ENCODE results near the gene HRK. TPM values are rescaled to one million over a fixed set of nuclear protein-coding genes. Genes with fewer than 3 reads are reported as not detected.

HRK gene
- polyA plus RNA-seq, 3 donors = 0.15 TPM; not detected in 2

DNA sequence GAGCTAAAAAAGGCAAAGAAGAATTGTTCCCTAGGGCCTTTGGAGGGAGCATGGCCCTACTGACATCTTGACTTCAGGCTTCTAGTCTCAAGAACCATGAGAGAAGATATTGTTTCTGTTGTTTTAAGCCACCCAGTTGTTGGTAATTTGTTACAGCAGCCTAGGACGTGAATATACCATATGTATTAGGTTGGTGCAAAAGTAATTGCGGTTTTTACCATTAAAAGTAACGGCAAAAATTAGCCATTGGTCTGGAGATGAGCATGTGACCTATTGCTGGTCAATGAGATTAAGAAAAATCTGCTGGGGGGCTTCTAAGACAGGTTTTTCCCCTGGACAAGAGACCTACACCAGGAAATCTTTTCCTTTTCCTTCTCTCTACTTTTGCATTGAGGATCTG, 9.8 kb upstream of the HRK start:
- Histone ChIP-seq H3K79me2 (ENCODE audit: insufficient read depth, low read length) (no peaks in the 10 kb centered on the region), H3K4me2 (replicated peaks; ENCODE audit: extremely low read depth, low read length, poor library complexity, severe bottlenecking) (no peak overlapping the region), H3K9me3 (replicated peaks in 1 of 2; ENCODE audit: control insufficient read depth in 1 of 2, insufficient read depth in 1 of 2, low read length in 2 of 2) (peaks cover 0 to 3% of the 10 kb centered on the region in 2 donors), H3K4me1 (ENCODE audit: control insufficient read depth in 1 of 2, insufficient read depth in 2 of 2, low read length in 2 of 2) (peaks cover 0 to 14% of the 10 kb centered on the region in 2 donors), H3K27me3 (ENCODE audit: control insufficient read depth in 2 of 2, insufficient read depth in 2 of 2, low read length in 2 of 2) (peaks cover 3 to 4% of the 10 kb centered on the region in 2 donors), H4K20me1 (ENCODE audit: insufficient read depth, low read length) (no peaks in the 10 kb centered on the region), H3K4me3 (replicated peaks in 1 of 3; ENCODE audit: low read depth in 2 of 3, low read length in 3 of 3) (no peak overlapping the region), H2AFZ (ENCODE audit: insufficient read depth, low read depth, low read length, poor library complexity, severe bottlenecking) (no peak overlapping the region), H3K27ac (ENCODE audit: low read depth in 1 of 2, low read length in 2 of 2) (no peak overlapping the region), H3K36me3 (replicated peaks in 1 of 2; ENCODE audit: control insufficient read depth in 1 of 2, insufficient read depth in 2 of 2, low read length in 2 of 2) (no peaks in the 10 kb centered on the region), H3K9ac (ENCODE audit: insufficient read depth, low read length, poor library complexity, severe bottlenecking) (no peak overlapping the region)
- Mint-ChIP-seq H3K27me3 (ENCODE audit: low read depth in 3 of 3) (peaks cover 7 to 18% (median 15%) of the 10 kb centered on the region in 3 donors), H3K4me1 (no peaks in the 10 kb centered on the region), H3K27ac (no peak overlapping the region), H3K9me3 (peaks cover 0 to 6% (median 2%) of the 10 kb centered on the region in 7 donors), H3K4me3 (no peak overlapping the region), H3K36me3 (no peaks in the 10 kb centered on the region)
- TF ChIP-seq, protein P1, sequence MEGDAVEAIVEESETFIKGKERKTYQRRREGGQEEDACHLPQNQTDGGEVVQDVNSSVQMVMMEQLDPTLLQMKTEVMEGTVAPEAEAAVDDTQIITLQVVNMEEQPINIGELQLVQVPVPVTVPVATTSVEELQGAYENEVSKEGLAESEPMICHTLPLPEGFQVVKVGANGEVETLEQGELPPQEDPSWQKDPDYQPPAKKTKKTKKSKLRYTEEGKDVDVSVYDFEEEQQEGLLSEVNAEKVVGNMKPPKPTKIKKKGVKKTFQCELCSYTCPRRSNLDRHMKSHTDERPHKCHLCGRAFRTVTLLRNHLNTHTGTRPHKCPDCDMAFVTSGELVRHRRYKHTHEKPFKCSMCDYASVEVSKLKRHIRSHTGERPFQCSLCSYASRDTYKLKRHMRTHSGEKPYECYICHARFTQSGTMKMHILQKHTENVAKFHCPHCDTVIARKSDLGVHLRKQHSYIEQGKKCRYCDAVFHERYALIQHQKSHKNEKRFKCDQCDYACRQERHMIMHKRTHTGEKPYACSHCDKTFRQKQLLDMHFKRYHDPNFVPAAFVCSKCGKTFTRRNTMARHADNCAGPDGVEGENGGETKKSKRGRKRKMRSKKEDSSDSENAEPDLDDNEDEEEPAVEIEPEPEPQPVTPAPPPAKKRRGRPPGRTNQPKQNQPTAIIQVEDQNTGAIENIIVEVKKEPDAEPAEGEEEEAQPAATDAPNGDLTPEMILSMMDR (IDR thresholded peaks at IDR 0.05) = no peak
- no CpG with 5 or more reads among the region's 3 CpGs for WGBS (ENCODE audit: insufficient coverage)
- intact Hi-C loops (cut with micrococcal nuclease) = no loop called here
- no peak for DNase-seq

GRCh38 chr12:116890330-116890729, 9.1 kb upstream of the HRK start:
- Mint-ChIP-seq H3K36me3 (no peaks in the 10 kb centered on the region), H3K4me1 (peaks cover 3% of the 10 kb centered on the region), H3K27me3 (ENCODE audit: low read depth in 3 of 3) (peaks cover 7 to 18% (median 13%) of the 10 kb centered on the region in 3 donors), H3K4me3 (no peak overlapping the region), H3K9me3 (peaks cover 0 to 11% (median 6%) of the 10 kb centered on the region in 7 donors), H3K27ac (no peak overlapping the region)
- TF ChIP-seq, protein P1 (IDR thresholded peaks at IDR 0.05) = no peak
- no peaks in the 10 kb centered on the region for H4K20me1 ChIP-seq (ENCODE audit: insufficient read depth, low read length)
- H3K27me3 ChIP-seq (ENCODE audit: control insufficient read depth in 2 of 2, insufficient read depth in 2 of 2, low read length in 2 of 2) = peaks cover 3 to 4% of the 10 kb centered on the region in 2 donors
- no peak overlapping the region for H2AFZ ChIP-seq (ENCODE audit: insufficient read depth, low read depth, low read length, poor library complexity, severe bottlenecking)
- H3K9me3 ChIP-seq (replicated peaks in 1 of 2; ENCODE audit: control insufficient read depth in 1 of 2, insufficient read depth in 1 of 2, low read length in 2 of 2) = peaks cover 0 to 3% of the 10 kb centered on the region in 2 donors
- H3K79me2 ChIP-seq (ENCODE audit: insufficient read depth, low read length) = no peaks in the 10 kb centered on the region
- H3K4me2 ChIP-seq (replicated peaks; ENCODE audit: extremely low read depth, low read length, poor library complexity, severe bottlenecking) = no peak overlapping the region
- no peak for DNase-seq
- peaks cover 0 to 19% of the 10 kb centered on the region in 2 donors for H3K4me1 ChIP-seq (ENCODE audit: control insufficient read depth in 1 of 2, insufficient read depth in 2 of 2, low read length in 2 of 2)
- no peak overlapping the region for H3K27ac ChIP-seq (ENCODE audit: low read depth in 1 of 2, low read length in 2 of 2)
- H3K9ac ChIP-seq (ENCODE audit: insufficient read depth, low read length, poor library complexity, severe bottlenecking) = no peak overlapping the region
- no peaks in the 10 kb centered on the region for H3K36me3 ChIP-seq (replicated peaks in 1 of 2; ENCODE audit: control insufficient read depth in 1 of 2, insufficient read depth in 2 of 2, low read length in 2 of 2)
- WGBS (ENCODE audit: insufficient coverage) = 100% methylated on average over 1 of the region's 2 CpGs
- intact Hi-C loops (cut with micrococcal nuclease) = no loop called here
- H3K4me3 ChIP-seq (replicated peaks in 1 of 3; ENCODE audit: low read depth in 2 of 3, low read length in 3 of 3) = no peak overlapping the region
